OCI-LY3 (cell line): ENCODE data around the gene RPS14.

Source experiments
- H2AFZ ChIP-seq: fragments of 200-600, 300-600 bp; shearing (Covaris generic); 2 replicates; pipeline ENCODE4 v1.6.0; 2014; ENCODE audit warnings: antibody characterized with exemption, low read depth, low read length
- H3K27ac ChIP-seq: fragments of 200-600, 300-600 bp; sonication (generic); 2 replicates; pipeline ENCODE4 v1.5.1; 2014; ENCODE audit warnings: mild to moderate bottlenecking, low read length, moderate library complexity, mixed read lengths
- H3K27me3 ChIP-seq: fragments of 200-600, 300-600 bp; sonication (generic); 2 replicates; pipeline ENCODE4 v1.6.1; 2014; ENCODE audit warnings: low read depth, low read length, mixed read lengths
- H3K36me3 ChIP-seq: fragments of 200-600, 300-600 bp; sonication (generic); replicated peaks from 2 replicates; pipeline ENCODE3; 2014; ENCODE audit warnings: low read depth, low read length, mixed read lengths
- H3K4me1 ChIP-seq: fragments of 300-600, 200-600 bp; sonication (generic); 2 replicates; pipeline ENCODE4 v1.6.1; 2014; ENCODE audit warnings: low read length, mixed read lengths
- H3K4me2 ChIP-seq: fragments of 200-600, 300-600 bp; sonication (generic); 2 replicates; pipeline ENCODE4 v1.6.1; 2014; ENCODE audit warnings: low read length, mixed read lengths
- H3K4me3 ChIP-seq: fragments of 300-600, 200-600 bp; sonication (generic); 2 replicates; pipeline ENCODE4 v1.5.1; 2014; ENCODE audit warnings: antibody characterized with exemption, mild to moderate bottlenecking, low read length, moderate library complexity
- H3K79me2 ChIP-seq: fragments of 300-600, 200-600 bp; shearing (Covaris generic); 2 replicates; pipeline ENCODE4 v1.6.1; 2014; ENCODE audit warnings: mild to moderate bottlenecking, low read length, mixed read lengths
- H3K9ac ChIP-seq: fragments of 300-600, 200-600 bp; shearing (Covaris generic); 2 replicates; pipeline ENCODE4 v1.6.0; 2014; ENCODE audit warnings: mild to moderate bottlenecking, low read length, moderate library complexity
- H3K9me3 ChIP-seq: fragments of 200-600, 300-600 bp; shearing (Covaris generic); 2 replicates; pipeline ENCODE4 v1.6.1; 2014; ENCODE audit warnings: low read length, mixed read lengths; ENCODE audit not compliant: insufficient read depth
- H4K20me1 ChIP-seq: fragments of 200-600, 300-600 bp; sonication (generic); 2 replicates; pipeline ENCODE4 v1.6.1; 2016; ENCODE audit warnings: low read length, mixed read lengths; ENCODE audit not compliant: insufficient read depth
- EZH2phosphoT487 ChIP-seq: fragments of 200-600 bp; shearing (Covaris generic); IDR thresholded peaks from 2 replicates; pipeline ENCODE4 v1.6.1; 2018; ENCODE audit warnings: antibody characterized with exemption, mixed run types, low read depth
- TF ChIP-seq, protein P1 (sequence below): fragments of 200-600, 300-600 bp; sonication (generic); IDR thresholded peaks from 2 replicates; pipeline ENCODE4 v1.5.1; 2014; ENCODE audit warnings: antibody characterized with exemption, low read length, low read depth

Gene RPS14

DNA sequence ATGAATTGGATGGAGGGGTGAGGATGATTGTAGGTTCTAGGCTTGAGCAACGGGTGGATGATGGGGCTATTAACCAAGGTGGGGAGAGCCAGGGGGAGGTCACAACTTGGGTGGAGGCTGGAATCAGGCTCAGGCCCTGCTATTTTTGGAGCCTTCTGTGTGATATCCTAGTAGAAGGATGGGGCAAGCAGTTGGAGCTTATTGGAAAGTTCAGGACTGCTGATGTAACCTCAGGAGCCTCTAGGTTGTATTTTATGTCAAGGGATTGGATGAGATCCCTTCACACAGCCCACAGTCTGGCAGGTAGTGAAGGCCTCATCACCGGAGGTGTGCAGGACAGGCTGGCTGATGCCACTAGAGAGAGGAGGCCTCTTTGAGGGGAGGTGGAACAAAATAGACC is 11.2 kb upstream of the RPS14 start:
- Histone ChIP-seq H2AFZ (peak overlapping the region; percentile 47), H3K36me3 (no peaks in the 10 kb centered on the region), H3K4me3 (no peak overlapping the region; the same call in 1 of the 2 replicates), H3K9ac (peak overlapping the region; percentile 54; the same call in 1 of the 2 replicates), H3K4me1 (peaks cover 33% of the 10 kb centered on the region), H4K20me1 (no peaks in the 10 kb centered on the region), H3K4me2 (peak overlapping the region; percentile 73), H3K9me3 (no peaks in the 10 kb centered on the region), H3K79me2 (no peaks in the 10 kb centered on the region), H3K27ac (peak overlapping the region; percentile 79), H3K27me3 (no peaks in the 10 kb centered on the region)
- no peak for TF ChIP-seq EZH2phosphoT487
- TF ChIP-seq, protein P1, sequence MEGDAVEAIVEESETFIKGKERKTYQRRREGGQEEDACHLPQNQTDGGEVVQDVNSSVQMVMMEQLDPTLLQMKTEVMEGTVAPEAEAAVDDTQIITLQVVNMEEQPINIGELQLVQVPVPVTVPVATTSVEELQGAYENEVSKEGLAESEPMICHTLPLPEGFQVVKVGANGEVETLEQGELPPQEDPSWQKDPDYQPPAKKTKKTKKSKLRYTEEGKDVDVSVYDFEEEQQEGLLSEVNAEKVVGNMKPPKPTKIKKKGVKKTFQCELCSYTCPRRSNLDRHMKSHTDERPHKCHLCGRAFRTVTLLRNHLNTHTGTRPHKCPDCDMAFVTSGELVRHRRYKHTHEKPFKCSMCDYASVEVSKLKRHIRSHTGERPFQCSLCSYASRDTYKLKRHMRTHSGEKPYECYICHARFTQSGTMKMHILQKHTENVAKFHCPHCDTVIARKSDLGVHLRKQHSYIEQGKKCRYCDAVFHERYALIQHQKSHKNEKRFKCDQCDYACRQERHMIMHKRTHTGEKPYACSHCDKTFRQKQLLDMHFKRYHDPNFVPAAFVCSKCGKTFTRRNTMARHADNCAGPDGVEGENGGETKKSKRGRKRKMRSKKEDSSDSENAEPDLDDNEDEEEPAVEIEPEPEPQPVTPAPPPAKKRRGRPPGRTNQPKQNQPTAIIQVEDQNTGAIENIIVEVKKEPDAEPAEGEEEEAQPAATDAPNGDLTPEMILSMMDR = no peak

DNA sequence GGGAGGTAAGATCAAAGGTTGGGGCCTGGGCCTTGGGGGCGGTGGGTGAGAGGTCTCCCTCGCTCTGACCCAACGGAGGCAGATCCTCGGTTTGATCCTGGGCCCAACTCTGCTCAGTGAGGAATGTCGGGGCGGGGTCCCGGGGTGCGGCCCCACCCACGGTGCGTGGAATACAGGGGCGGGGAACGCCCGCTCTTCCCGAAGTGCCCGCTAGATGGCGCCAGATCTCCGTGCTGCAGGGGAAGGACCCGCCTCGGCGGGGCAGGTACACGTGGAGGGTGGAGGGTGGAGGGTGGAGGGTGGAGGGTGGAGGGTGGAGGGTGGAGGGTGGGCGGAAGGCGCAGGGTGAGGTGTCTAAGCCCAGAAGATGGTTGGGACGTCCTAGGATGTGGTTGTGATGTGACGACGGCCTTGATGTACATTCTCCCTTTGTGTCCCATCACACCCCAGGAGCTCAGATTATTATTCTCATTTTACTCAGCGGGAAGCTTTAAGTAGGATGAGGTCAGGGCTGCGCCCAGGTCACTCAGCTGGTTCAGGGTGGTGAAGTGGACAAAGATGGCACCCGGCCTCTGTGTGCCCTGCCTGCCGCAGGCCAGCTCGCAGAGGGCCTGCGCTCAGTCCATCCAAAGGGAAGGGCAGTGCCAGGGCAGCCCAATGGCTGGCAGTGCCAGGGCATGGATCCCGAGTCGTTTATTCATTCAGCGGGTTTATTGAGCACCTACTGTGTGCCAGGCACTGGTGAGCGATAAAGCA is 9.4 kb upstream of the RPS14 start:
- peak overlapping the region; percentile 63 for H3K4me3 ChIP-seq
- peaks cover 33% of the 10 kb centered on the region for H3K4me1 ChIP-seq
- TF ChIP-seq, protein P1 = peak; percentile 58
- TF ChIP-seq EZH2phosphoT487 = no peak
- peak overlapping the region; percentile 64 for H3K4me2 ChIP-seq
- H3K27me3 ChIP-seq = no peaks in the 10 kb centered on the region
- H3K27ac ChIP-seq = no peak overlapping the region
- no peaks in the 10 kb centered on the region for H4K20me1 ChIP-seq
- peak overlapping the region; percentile 29; the same call in 1 of the 2 replicates for H3K9ac ChIP-seq
- no peaks in the 10 kb centered on the region for H3K36me3 ChIP-seq
- H3K9me3 ChIP-seq = no peaks in the 10 kb centered on the region
- no peaks in the 10 kb centered on the region for H3K79me2 ChIP-seq
- H2AFZ ChIP-seq = peak overlapping the region; percentile 35; the same call in 1 of the 2 replicates

DNA sequence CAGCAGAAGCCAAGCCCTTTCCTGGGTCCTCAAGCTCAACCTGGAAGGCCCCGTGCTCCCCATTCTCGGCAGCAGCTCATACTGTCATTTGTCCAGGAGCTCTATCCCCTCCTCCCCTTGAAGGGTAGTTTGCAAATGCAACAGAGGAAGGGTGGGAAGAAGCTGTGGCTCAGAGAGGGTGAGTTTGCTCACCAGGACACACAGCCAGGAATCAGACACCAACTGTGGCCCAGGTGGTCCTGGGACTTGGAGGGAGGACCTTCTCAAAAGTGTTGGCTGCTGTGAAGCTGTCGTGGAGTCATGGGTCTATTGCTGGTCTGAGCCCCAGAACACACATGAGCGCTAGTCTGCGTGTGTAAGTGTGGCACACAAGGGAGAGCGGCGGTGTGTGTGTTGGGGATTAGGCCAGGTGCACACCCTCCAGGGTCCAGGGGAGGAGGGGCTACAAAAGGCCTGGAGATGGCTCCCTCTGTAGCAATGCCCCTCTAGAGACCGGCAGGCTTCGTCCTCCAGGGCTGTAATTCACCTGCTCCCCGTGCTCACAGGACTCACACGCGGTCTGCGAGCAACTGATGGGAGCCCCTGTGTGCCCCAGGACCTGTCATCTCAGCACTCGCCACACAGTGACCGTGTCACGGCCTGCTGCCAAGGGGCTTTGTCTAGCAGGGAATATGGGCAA is 8.2 kb upstream of the RPS14 start:
- Histone ChIP-seq H4K20me1 (no peaks in the 10 kb centered on the region), H3K27me3 (no peaks in the 10 kb centered on the region), H3K36me3 (no peaks in the 10 kb centered on the region), H3K4me3 (no peak overlapping the region), H2AFZ (peak overlapping the region; percentile 86), H3K9me3 (no peaks in the 10 kb centered on the region), H3K9ac (no peak overlapping the region), H3K79me2 (no peaks in the 10 kb centered on the region), H3K27ac (no peak overlapping the region), H3K4me2 (peak overlapping the region; percentile 32; the same call in 1 of the 2 replicates), H3K4me1 (peaks cover 33% of the 10 kb centered on the region)
- no peak for TF ChIP-seq EZH2phosphoT487
- TF ChIP-seq, protein P1 = no peak

DNA sequence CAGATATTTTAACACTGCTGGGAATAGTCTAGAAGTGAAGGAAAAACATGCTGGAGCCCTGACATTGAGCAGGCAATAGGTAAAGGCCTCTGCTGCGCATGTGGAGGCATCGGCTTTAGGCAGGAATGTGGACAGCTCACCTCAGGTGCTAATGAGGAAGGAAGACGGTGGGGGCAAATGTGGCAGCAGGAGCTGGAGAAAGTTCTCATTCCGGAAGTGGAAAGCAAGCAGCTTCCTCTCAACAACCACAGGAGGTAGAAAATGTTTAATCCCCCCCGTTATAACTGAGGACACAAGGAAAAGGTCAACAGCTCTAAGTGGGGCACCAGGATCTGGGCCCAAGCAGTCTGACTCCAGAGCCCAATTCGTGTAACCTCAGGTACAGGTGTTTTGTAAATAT is 7.6 kb upstream of the RPS14 start:
- Histone ChIP-seq H3K9me3 (no peaks in the 10 kb centered on the region), H3K4me1 (peaks cover 33% of the 10 kb centered on the region), H3K4me2 (peak overlapping the region; percentile 32; the same call in 1 of the 2 replicates), H3K27ac (no peak overlapping the region), H2AFZ (peak overlapping the region; percentile 86), H3K9ac (no peak overlapping the region), H3K36me3 (no peaks in the 10 kb centered on the region), H3K79me2 (no peaks in the 10 kb centered on the region), H3K4me3 (no peak overlapping the region), H3K27me3 (no peaks in the 10 kb centered on the region), H4K20me1 (no peaks in the 10 kb centered on the region)
- TF ChIP-seq EZH2phosphoT487 = no peak
- TF ChIP-seq, protein P1 = no peak
